ENCODE data around the gene SPRR4.

Gene SPRR4

GRCh38 chr1:152970495-152970894 is at the start of gene SPRR4:
SPRR4 (plus strand) TSS chr1:152970648; CDS start chr1:152971891, 1,243 bp downstream.
- no peak for DNase-seq

GRCh38 chr1:152924191-152924590 is 46.3 kb upstream of the SPRR4 start:
- DNase-seq = no peak

GRCh38 chr1:152926091-152926490 is 44.4 kb upstream of the SPRR4 start:
- peak; percentile 26 for DNase-seq

GRCh38 chr1:152928671-152929070 is 41.8 kb upstream of the SPRR4 start:
- no peak for DNase-seq

- no peak for DNase-seq
These were observed 38.2 kb upstream of the SPRR4 start for GRCh38 chr1:152932170-152932811.

GRCh38 chr1:152933196-152933595 is 37.3 kb upstream of the SPRR4 start:
- DNase-seq = no peak

- no peak for DNase-seq
These were observed 29.8 kb upstream of the SPRR4 start for GRCh38 chr1:152940614-152941013.

GRCh38 chr1:152941037-152941711 is 29.3 kb upstream of the SPRR4 start:
- DNase-seq = no peak

GRCh38 chr1:152942161-152942560 is 28.3 kb upstream of the SPRR4 start:
- DNase-seq = no peak

GRCh38 chr1:152946248-152946647 is 24.2 kb upstream of the SPRR4 start:
- no peak for DNase-seq

- DNase-seq = no peak
These were observed 23.7 kb upstream of the SPRR4 start, which contains the start of gene SPRR5 for GRCh38 chr1:152946651-152947256. SPRR5 (plus strand) TSS chr1:152947206; CDS start chr1:152948555, 1,349 bp downstream.

GRCh38 chr1:152951711-152952110 is 18.7 kb upstream of the SPRR4 start:
- DNase-seq = no peak

GRCh38 chr1:152953761-152954160 is 16.7 kb upstream of the SPRR4 start:
- no peak for DNase-seq

GRCh38 chr1:152954436-152954835 is 16.0 kb upstream of the SPRR4 start:
- DNase-seq = no peak

GRCh38 chr1:152957561-152957960 is 12.9 kb upstream of the SPRR4 start:
- DNase-seq = no peak

GRCh38 chr1:152959273-152959672 is 11.2 kb upstream of the SPRR4 start:
- DNase-seq = no peak

- no peak for DNase-seq
These were observed 10.5 kb upstream of the SPRR4 start for GRCh38 chr1:152959801-152960451.

GRCh38 chr1:152960452-152961044 is 9.9 kb upstream of the SPRR4 start:
- no peak for DNase-seq

GRCh38 chr1:152961226-152961891 is 9.1 kb upstream of the SPRR4 start:
- no peak for DNase-seq

- DNase-seq = no peak
These were observed 7.5 kb upstream of the SPRR4 start for GRCh38 chr1:152962876-152963415.

GRCh38 chr1:152964536-152964935 is 5.9 kb upstream of the SPRR4 start:
- no peak for DNase-seq

- DNase-seq = no peak
These were observed 4.6 kb upstream of the SPRR4 start for GRCh38 chr1:152965853-152966252.

Data from GDM1 (cell line).